NCI-H1694 treated with DMSO at 0.1 percent for 48 hours (cell line): ENCODE data around the gene ANGPTL8.

Source experiments
- DNase-seq: peaks from one replicate; lab custom pipeline; 2025; lab: John Stamatoyannopoulos, UW

The ANGPTL8 gene

GRCh38 chr19:11203194-11204075 lies 36.0 kb upstream of the ANGPTL8 start:
- no peak for DNase-seq

GRCh38 chr19:11204076-11204602 lies 35.3 kb upstream of the ANGPTL8 start:
- no peak for DNase-seq

- DNase-seq: no peak
These were observed 34.5 kb upstream of the ANGPTL8 start for GRCh38 chr19:11204943-11205349.

GRCh38 chr19:11205939-11206570 lies 33.4 kb upstream of the ANGPTL8 start:
- DNase-seq: no peak

- no peak for DNase-seq
These were observed 30.6 kb upstream of the ANGPTL8 start for GRCh38 chr19:11208561-11209471.

- DNase-seq: no peak
These were observed 29.4 kb upstream of the ANGPTL8 start for GRCh38 chr19:11209839-11210655.

- DNase-seq: no peak
These were observed 28.8 kb upstream of the ANGPTL8 start for GRCh38 chr19:11210656-11210928.

- no peak for DNase-seq
These were observed 25.0 kb upstream of the ANGPTL8 start for GRCh38 chr19:11214387-11214786.

GRCh38 chr19:11221082-11221598 lies 18.3 kb upstream of the ANGPTL8 start:
- DNase-seq: no peak

GRCh38 chr19:11223200-11223599 lies 16.2 kb upstream of the ANGPTL8 start:
- no peak for DNase-seq

- no peak for DNase-seq
These were observed 15.0 kb upstream of the ANGPTL8 start for GRCh38 chr19:11224429-11224828.

GRCh38 chr19:11225172-11225571 lies 14.2 kb upstream of the ANGPTL8 start:
- no peak for DNase-seq

- no peak for DNase-seq
These were observed 13.6 kb upstream of the ANGPTL8 start for GRCh38 chr19:11225815-11226214.

GRCh38 chr19:11226716-11227166 lies 12.7 kb upstream of the ANGPTL8 start:
- DNase-seq: no peak

- no peak for DNase-seq
These were observed 12.1 kb upstream of the ANGPTL8 start for GRCh38 chr19:11227195-11227886.

GRCh38 chr19:11230621-11231386 lies 8.6 kb upstream of the ANGPTL8 start:
- DNase-seq: no peak

GRCh38 chr19:11232555-11232954 lies 6.9 kb upstream of the ANGPTL8 start:
- DNase-seq: no peak

- no peak for DNase-seq
These were observed 6.3 kb upstream of the ANGPTL8 start for GRCh38 chr19:11233073-11233472.

- no peak for DNase-seq
These were observed 4.8 kb upstream of the ANGPTL8 start for GRCh38 chr19:11234486-11235075.
